ENCODE measurements around the gene TRPV2.

Gene TRPV2

DNA sequence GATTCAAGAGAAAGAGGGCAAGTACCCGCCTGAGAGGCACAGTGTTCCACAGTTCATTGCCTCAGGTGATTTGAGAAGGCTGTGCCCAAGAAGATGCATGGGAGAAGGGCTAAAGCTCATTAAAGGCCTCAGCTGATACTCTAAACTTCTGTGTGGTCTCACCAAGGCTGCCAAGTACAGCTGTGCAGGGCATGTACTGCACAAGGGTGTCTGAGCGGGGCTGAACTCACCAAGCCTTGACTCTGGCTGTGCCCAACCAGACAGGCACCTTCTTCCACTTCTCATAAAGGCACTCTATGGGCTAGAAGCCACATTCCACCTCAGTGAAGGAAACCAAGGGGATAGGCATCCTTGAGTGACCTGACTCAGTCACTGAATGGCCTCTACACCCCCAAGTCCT is 63.9 kb downstream of the TRPV2 start:
- no peak overlapping the region for H3K27ac Mint-ChIP-seq
- no peak for DNase-seq
- no peaks in the 10 kb centered on the region for H3K36me3 Mint-ChIP-seq (ENCODE audit: low read depth)
- no peaks in the 10 kb centered on the region for H3K27me3 Mint-ChIP-seq
- H3K4me3 Mint-ChIP-seq, result no peak overlapping the region
- no peaks in the 10 kb centered on the region for H3K4me1 Mint-ChIP-seq
- no peak for ATAC-seq
- H3K9me3 Mint-ChIP-seq, result no peaks in the 10 kb centered on the region

DNA sequence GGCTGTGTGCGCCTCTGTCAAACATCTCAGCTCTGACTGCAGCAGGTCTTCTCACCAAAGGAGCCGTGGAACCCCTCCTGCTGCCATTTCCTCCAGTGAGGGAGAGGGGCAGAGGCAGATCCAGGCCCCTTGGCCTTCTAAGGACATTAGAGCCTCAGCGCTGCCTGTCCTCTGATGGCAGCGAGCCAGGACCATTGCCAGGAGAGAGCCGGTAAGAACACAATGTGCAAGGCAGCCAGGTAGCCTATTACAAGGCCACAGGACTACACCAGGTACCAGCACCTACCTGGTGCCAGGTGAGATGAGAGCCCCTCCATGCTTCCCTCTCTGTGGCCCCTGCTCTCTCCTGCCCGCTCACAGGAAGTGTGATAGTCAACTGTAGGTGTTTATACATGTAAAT is 65.6 kb downstream of the TRPV2 start:
- ATAC-seq, result no peak
- Mint-ChIP-seq H3K9me3 (no peaks in the 10 kb centered on the region), H3K4me3 (no peak overlapping the region)

DNA sequence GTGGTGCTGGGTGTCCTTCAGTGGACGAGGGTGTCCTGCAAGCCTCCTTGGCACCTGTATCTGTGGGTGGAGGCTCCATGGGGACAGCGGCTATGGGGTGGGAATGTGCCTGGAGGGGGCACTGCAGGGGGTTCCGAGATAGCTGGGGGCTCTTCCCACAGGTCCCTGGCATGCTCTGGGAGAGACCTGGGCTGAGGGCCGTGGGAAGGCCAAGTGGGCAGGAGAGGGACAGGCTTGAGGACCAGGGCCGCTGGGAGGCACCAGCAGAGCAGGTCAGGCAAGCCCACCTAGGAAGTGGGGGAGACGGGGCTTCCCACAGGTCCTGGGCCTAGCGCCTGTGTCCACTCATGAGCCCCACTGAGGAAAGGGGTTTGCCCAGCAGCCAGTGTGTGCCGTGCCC is 66.9 kb downstream of the TRPV2 start:
- H3K27me3 Mint-ChIP-seq, result no peaks in the 10 kb centered on the region
- no peak overlapping the region for H3K4me3 Mint-ChIP-seq
- DNase-seq (no peak), ATAC-seq (no peak)
- H3K9me3 Mint-ChIP-seq, result no peaks in the 10 kb centered on the region
- H3K36me3 Mint-ChIP-seq (ENCODE audit: low read depth), result no peaks in the 10 kb centered on the region
- H3K27ac Mint-ChIP-seq, result no peak overlapping the region
- H3K4me1 Mint-ChIP-seq, result no peaks in the 10 kb centered on the region

More for the DNA sequence above, 65.6 kb downstream of the TRPV2 start:
- Mint-ChIP-seq H3K27ac (no peak overlapping the region), H3K36me3 (ENCODE audit: low read depth) (no peaks in the 10 kb centered on the region), H3K4me1 (no peaks in the 10 kb centered on the region), H3K27me3 (no peaks in the 10 kb centered on the region)
- DNase-seq, result no peak

DNA sequence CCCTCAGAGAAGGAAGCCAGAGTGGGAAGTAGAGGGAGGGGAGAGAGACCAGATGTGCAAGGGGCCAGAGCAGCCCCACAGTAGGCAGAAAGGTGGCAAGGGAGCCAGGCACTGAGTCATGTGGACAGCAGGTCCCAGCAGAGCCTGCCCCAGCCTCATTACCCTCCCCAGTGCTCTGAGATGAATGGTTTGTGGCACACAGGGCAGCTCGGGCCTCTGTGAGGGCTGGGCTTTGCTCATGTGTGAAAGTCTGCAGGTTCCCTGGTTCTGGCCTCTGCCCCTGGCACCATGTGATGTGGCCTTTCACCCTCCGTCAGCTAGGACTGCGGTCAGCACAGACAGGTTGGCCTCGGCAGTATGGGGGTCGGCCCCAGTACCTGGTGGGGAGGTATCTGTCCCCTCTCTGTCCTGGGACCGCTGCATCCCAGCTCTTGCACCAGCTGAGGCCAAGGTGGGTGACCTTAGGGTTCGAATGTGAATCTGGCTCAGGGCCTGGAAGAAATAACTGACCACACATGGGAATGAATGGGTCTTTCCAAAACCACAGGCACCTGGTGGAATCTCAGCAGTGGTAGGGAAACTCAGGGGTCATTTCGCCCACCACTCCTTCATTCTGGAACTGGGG is 67.8 kb downstream of the TRPV2 start:
- Mint-ChIP-seq H3K27ac (no peak overlapping the region), H3K4me1 (no peaks in the 10 kb centered on the region), H3K4me3 (no peak overlapping the region), H3K27me3 (no peaks in the 10 kb centered on the region), H3K36me3 (ENCODE audit: low read depth) (no peaks in the 10 kb centered on the region), H3K9me3 (no peaks in the 10 kb centered on the region)
- no peak for ATAC-seq
- DNase-seq, result no peak

GRCh38 chr17:16484445-16485175 is 69.2 kb downstream of the TRPV2 start:
- ATAC-seq (no peak), DNase-seq (no peak)
- Mint-ChIP-seq H3K27ac (no peak overlapping the region), H3K4me3 (no peak overlapping the region), H3K4me1 (no peaks in the 10 kb centered on the region), H3K27me3 (no peaks in the 10 kb centered on the region), H3K9me3 (no peaks in the 10 kb centered on the region), H3K36me3 (ENCODE audit: low read depth) (no peaks in the 10 kb centered on the region)
